ENCODE measurements around the gene LPO.

LPO gene

DNA sequence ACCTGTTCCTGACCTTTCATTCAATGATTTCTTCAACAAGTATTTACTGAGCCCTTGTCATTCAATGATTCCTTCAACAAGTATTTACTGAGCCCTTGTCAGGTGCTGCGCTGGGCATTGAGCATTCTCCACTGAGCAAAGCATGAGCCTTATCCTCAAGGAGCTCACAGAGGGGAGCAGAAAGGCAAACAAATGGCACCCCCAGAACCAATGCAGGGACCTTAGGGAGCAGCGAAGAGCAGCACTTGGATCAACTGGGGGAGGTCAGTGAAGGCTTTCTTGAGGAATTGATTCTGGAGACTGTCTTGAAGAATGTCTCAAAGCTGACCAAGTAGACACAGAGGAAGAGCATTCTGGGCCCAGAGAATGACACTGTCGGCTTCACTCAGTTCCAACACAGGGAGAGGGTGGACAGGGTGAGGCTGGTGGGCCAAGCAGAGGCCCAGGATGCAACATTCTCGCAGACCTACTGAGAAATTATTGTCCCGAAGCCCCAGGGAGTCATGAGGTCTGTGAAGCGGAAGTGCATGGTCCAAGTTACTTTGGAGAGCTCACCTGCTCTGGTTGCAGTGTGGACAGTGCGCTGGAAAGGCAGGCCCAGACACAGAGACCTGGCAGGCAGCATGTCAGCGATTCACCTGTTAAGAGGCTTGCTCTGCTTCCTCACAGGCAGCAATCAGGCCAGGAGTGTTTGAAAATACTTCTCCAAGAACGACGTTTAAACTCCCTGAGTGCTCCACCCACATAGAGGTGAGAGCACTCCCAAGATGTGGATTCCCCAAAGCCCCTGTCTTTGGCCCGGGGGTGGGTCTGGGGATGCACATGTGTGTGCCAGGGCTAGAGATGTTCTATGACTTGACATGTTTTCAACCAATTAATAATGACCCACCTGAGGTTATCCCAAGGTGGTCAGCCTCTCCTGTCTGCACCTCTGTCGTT, 45.6 kb downstream of the LPO start:
- Histone ChIP-seq H3K27me3 (ENCODE audit: low read depth, low read length) (peaks cover 8% of the 10 kb centered on the region; the same call in 1 of the 2 replicates), H3K4me1 (ENCODE audit: low read length) (peaks cover 4% of the 10 kb centered on the region; the same call in 1 of the 2 replicates), H3K9me3 (ENCODE audit: insufficient read depth, low read length) (no peaks in the 10 kb centered on the region), H2AFZ (ENCODE audit: low read depth, low read length) (no peak overlapping the region), H3K79me2 (ENCODE audit: low read length) (no peaks in the 10 kb centered on the region), H3K4me2 (ENCODE audit: low read length) (no peak overlapping the region), H3K36me3 (replicated peaks; ENCODE audit: low read depth, low read length) (no peaks in the 10 kb centered on the region), H3K27ac (ENCODE audit: low read length) (no peak overlapping the region), H3K9ac (ENCODE audit: low read length) (no peak overlapping the region), H3K4me3 (ENCODE audit: low read length) (no peak overlapping the region), H4K20me1 (ENCODE audit: insufficient read depth, low read length) (no peaks in the 10 kb centered on the region)
- TF ChIP-seq, protein P1, sequence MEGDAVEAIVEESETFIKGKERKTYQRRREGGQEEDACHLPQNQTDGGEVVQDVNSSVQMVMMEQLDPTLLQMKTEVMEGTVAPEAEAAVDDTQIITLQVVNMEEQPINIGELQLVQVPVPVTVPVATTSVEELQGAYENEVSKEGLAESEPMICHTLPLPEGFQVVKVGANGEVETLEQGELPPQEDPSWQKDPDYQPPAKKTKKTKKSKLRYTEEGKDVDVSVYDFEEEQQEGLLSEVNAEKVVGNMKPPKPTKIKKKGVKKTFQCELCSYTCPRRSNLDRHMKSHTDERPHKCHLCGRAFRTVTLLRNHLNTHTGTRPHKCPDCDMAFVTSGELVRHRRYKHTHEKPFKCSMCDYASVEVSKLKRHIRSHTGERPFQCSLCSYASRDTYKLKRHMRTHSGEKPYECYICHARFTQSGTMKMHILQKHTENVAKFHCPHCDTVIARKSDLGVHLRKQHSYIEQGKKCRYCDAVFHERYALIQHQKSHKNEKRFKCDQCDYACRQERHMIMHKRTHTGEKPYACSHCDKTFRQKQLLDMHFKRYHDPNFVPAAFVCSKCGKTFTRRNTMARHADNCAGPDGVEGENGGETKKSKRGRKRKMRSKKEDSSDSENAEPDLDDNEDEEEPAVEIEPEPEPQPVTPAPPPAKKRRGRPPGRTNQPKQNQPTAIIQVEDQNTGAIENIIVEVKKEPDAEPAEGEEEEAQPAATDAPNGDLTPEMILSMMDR (IDR thresholded peaks at IDR 0.05; ENCODE audit: low read depth, low read length): no peak
- TF ChIP-seq EZH2phosphoT487 (IDR thresholded peaks at IDR 0.05; ENCODE audit: low read depth): no peak

GRCh38 chr17:58284613-58285421, 46.4 kb downstream of the LPO start:
- H3K27ac ChIP-seq (ENCODE audit: low read length): no peak overlapping the region
- no peak overlapping the region for H3K9ac ChIP-seq (ENCODE audit: low read length)
- no peak overlapping the region for H3K4me3 ChIP-seq (ENCODE audit: low read length)
- no peak overlapping the region for H3K4me2 ChIP-seq (ENCODE audit: low read length)
- no peaks in the 10 kb centered on the region for H3K79me2 ChIP-seq (ENCODE audit: low read length)
- no peaks in the 10 kb centered on the region for H4K20me1 ChIP-seq (ENCODE audit: insufficient read depth, low read length)
- H2AFZ ChIP-seq (ENCODE audit: low read depth, low read length): no peak overlapping the region
- no peaks in the 10 kb centered on the region for H3K9me3 ChIP-seq (ENCODE audit: insufficient read depth, low read length)
- H3K27me3 ChIP-seq (ENCODE audit: low read depth, low read length): peaks cover 12% of the 10 kb centered on the region
- peaks cover 4% of the 10 kb centered on the region; the same call in 1 of the 2 replicates for H3K4me1 ChIP-seq (ENCODE audit: low read length)
- no peaks in the 10 kb centered on the region for H3K36me3 ChIP-seq (replicated peaks; ENCODE audit: low read depth, low read length)
- TF ChIP-seq, protein P1 (IDR thresholded peaks at IDR 0.05; ENCODE audit: low read depth, low read length): no peak
- TF ChIP-seq EZH2phosphoT487 (IDR thresholded peaks at IDR 0.05; ENCODE audit: low read depth): no peak

GRCh38 chr17:58285422-58285810, 47.0 kb downstream of the LPO start:
- no peaks in the 10 kb centered on the region for H3K9me3 ChIP-seq (ENCODE audit: insufficient read depth, low read length)
- H3K27me3 ChIP-seq (ENCODE audit: low read depth, low read length): peaks cover 17% of the 10 kb centered on the region
- H3K4me2 ChIP-seq (ENCODE audit: low read length): no peak overlapping the region
- H3K4me3 ChIP-seq (ENCODE audit: low read length): no peak overlapping the region
- H3K79me2 ChIP-seq (ENCODE audit: low read length): no peaks in the 10 kb centered on the region
- H4K20me1 ChIP-seq (ENCODE audit: insufficient read depth, low read length): no peaks in the 10 kb centered on the region
- no peak overlapping the region for H3K9ac ChIP-seq (ENCODE audit: low read length)
- no peak for TF ChIP-seq EZH2phosphoT487 (IDR thresholded peaks at IDR 0.05; ENCODE audit: low read depth)
- TF ChIP-seq, protein P1 (IDR thresholded peaks at IDR 0.05; ENCODE audit: low read depth, low read length): no peak
- H2AFZ ChIP-seq (ENCODE audit: low read depth, low read length): no peak overlapping the region
- peaks cover 4% of the 10 kb centered on the region; the same call in 1 of the 2 replicates for H3K4me1 ChIP-seq (ENCODE audit: low read length)
- no peak overlapping the region for H3K27ac ChIP-seq (ENCODE audit: low read length)
- no peaks in the 10 kb centered on the region for H3K36me3 ChIP-seq (replicated peaks; ENCODE audit: low read depth, low read length)

- no peak overlapping the region for H2AFZ ChIP-seq (ENCODE audit: low read depth, low read length)
- TF ChIP-seq, protein P1 (IDR thresholded peaks at IDR 0.05; ENCODE audit: low read depth, low read length): no peak
- TF ChIP-seq EZH2phosphoT487 (IDR thresholded peaks at IDR 0.05; ENCODE audit: low read depth): no peak
- no peak overlapping the region for H3K27ac ChIP-seq (ENCODE audit: low read length)
- H3K27me3 ChIP-seq (ENCODE audit: low read depth, low read length): peaks cover 53% of the 10 kb centered on the region
- no peaks in the 10 kb centered on the region for H4K20me1 ChIP-seq (ENCODE audit: insufficient read depth, low read length)
- H3K4me2 ChIP-seq (ENCODE audit: low read length): no peak overlapping the region
- no peak overlapping the region for H3K4me3 ChIP-seq (ENCODE audit: low read length)
- no peaks in the 10 kb centered on the region for H3K36me3 ChIP-seq (replicated peaks; ENCODE audit: low read depth, low read length)
- peaks cover 4% of the 10 kb centered on the region; the same call in 1 of the 2 replicates for H3K4me1 ChIP-seq (ENCODE audit: low read length)
- no peak overlapping the region for H3K9ac ChIP-seq (ENCODE audit: low read length)
- H3K79me2 ChIP-seq (ENCODE audit: low read length): no peaks in the 10 kb centered on the region
- H3K9me3 ChIP-seq (ENCODE audit: insufficient read depth, low read length): no peaks in the 10 kb centered on the region
Measured at GRCh38 chr17:58289869-58290268, 51.5 kb downstream of the LPO start.
